ENCODE results near the gene YARS2.

The YARS2 gene

DNA sequence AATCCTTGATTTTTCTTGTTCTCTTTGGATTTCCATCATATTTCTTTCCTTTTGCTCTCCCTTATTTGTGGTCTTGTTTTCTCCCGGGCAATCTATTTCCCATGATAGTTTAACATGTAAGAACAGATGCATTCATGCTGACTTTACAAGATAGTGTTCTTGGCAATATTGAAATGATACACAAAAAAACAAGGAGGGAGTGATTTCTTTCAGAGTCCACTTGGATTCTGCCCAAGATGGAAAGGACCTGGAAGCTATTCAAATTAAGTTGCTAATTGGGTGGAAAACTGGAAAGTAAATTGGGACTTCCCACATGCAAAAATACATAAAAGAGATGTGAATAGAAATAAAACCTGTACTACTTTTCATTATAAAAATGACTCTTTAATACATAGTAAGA, 14.4 kb upstream of the YARS2 start:
- no peak for TF ChIP-seq ZFX (IDR thresholded peaks at IDR 0.05)
- H3K27ac ChIP-seq = no peak overlapping the region

DNA sequence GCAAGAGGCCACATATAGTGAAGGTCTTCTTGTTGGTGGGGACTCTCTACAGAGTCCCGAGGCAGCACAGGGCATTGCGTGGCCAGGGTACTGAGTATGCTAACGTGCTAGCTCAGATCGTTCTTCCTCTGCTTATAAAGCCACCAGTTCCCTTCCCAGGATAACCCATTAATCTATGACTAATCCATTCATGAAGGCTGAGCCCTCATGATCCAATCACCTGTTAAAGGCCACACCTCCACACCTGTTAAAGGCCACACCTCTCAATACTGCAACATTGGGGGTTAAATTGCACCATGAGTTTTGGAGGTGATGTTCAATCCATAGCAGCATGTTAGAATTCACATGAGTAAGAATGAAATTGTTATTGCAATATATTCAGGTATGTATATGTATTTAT, 12.8 kb upstream of the YARS2 start:
- TF ChIP-seq, protein P1, sequence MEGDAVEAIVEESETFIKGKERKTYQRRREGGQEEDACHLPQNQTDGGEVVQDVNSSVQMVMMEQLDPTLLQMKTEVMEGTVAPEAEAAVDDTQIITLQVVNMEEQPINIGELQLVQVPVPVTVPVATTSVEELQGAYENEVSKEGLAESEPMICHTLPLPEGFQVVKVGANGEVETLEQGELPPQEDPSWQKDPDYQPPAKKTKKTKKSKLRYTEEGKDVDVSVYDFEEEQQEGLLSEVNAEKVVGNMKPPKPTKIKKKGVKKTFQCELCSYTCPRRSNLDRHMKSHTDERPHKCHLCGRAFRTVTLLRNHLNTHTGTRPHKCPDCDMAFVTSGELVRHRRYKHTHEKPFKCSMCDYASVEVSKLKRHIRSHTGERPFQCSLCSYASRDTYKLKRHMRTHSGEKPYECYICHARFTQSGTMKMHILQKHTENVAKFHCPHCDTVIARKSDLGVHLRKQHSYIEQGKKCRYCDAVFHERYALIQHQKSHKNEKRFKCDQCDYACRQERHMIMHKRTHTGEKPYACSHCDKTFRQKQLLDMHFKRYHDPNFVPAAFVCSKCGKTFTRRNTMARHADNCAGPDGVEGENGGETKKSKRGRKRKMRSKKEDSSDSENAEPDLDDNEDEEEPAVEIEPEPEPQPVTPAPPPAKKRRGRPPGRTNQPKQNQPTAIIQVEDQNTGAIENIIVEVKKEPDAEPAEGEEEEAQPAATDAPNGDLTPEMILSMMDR (conservative IDR thresholded peaks at IDR 0.05) = no peak
- TF ChIP-seq ZFX (IDR thresholded peaks at IDR 0.05) = no peak
- no peak overlapping the region for H3K27ac ChIP-seq

DNA sequence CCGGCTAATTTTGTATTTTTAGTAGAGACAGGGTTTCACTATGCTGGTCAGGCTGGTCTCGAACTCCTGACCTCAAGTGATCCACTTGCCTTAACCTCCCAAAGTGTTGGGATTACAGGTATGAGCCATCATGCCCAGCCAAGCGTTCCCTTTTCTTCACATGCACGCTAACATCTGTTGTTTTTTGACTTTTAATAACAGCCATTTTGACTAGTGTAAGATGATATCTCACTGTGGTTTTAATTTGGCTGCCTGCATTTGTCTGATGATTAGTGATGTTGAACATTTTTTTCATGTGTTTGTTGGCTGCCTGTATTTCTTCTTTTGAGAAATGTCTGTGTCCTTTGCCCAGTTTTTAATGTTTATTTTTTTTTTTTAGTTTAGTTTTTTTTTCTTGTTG, 10.2 kb upstream of the YARS2 start:
- TF ChIP-seq, protein P1 (conservative IDR thresholded peaks at IDR 0.05) = no peak
- no peak for TF ChIP-seq ZFX (IDR thresholded peaks at IDR 0.05)
- no peak overlapping the region for H3K27ac ChIP-seq

DNA sequence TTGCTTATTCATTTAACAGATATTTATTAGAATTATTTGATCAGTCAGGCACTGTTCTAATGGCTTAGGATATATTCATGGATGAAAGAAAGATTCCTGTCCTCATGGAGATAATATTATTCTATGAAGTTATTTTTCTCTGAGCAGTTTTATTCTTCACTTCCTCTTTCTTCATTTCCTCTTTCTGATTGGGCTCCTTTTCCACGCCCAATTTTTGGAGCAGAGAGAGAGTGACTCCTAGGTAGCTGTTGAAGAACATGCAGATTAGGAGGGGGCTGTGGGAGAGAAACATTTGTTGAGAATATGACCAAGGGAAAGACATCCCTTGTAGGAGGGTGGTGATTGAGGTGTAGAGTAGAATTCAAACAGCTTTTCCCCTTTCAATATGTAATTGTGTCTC, 6.0 kb upstream of the YARS2 start:
- no peak overlapping the region for H3K27ac ChIP-seq
- no peak for TF ChIP-seq ZFX (IDR thresholded peaks at IDR 0.05)
- TF ChIP-seq, protein P1 (conservative IDR thresholded peaks at IDR 0.05) = no peak

DNA sequence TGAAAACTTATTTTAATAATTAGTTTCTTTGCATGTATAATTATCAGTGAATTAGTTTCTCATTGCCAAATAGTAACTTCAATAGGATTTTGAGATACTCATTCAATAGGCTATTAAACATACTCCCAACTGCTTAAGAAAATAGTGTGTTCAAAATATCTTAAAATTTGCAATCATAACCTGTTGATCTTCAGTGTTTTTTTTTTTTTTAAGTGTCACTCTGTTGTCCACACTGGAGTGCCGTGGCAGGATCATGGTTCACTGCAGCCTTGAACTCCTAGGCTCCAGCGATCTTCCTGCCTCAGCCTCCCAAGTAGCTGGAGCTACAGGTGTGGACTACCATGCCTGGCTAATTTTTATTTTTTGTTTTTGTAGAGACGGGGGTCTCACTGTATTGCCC, 1.5 kb upstream of the YARS2 start:
- TF ChIP-seq ZFX (IDR thresholded peaks at IDR 0.05) = no peak
- TF ChIP-seq, protein P1 (conservative IDR thresholded peaks at IDR 0.05) = no peak
- no peak overlapping the region for H3K27ac ChIP-seq

DNA sequence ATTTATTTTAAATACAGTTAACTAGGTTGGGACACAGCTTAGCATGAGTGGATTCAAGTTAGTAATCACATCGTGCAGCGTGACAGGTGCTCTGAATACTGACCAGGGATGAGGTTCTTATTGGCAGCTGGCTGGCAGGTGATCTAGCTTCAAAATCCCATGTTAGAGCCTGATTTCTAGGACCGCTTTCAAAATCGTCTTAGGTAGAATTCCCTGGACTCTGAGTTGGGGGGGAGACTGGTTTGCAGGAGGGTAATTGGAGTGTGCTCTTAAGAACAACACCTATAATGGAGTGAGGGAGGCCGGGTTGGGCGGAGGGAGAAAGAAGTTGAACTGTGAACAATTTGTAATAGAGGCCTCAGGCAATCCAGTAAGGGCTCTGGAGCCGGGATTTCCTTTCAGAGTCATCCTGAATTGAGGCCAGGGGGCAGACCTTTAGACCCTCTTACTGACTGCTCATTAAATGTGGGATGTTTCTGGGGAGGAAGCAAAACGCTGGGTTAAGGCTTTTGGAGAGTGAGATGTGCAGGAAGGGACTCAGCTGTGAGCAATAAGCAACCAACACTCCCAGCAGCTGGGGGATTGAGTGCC, 874 bp upstream of the YARS2 start:
- TF ChIP-seq, protein P1 (conservative IDR thresholded peaks at IDR 0.05) = peak; percentile 48
- TF ChIP-seq ZFX (IDR thresholded peaks at IDR 0.05) = no peak
- H3K27ac ChIP-seq = peak overlapping the region; percentile 97; the same call in 1 of the 2 replicates

DNA sequence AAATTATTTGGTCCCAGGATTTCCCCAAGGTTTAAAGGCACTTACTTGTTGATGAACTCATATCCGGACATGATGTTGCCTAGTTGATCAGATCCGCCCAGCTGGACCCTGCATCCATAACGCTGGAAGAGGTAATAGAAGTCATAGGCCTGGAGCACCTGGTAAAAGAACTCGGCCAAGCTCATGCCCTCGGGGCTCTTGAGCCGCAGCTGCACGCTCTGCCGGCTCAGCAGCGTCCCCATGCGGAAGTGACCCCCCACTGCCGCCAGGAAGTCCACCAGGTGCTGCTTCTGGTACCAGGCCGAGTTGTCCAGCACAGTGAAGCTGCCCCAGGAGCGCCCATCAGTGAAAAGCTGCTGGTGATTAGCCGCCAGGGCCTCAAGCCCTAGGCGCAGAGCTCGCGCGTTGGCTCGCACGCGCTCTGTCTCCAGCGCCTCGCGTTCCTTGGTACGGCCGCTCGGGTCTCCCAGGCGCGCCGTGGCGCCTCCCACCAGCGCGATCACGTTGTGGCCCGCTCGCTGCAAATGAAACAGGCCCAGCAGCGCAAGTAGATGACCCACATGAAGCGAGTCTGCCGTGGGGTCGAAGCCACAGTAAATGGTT, 545 bp downstream of the YARS2 start:
- peak overlapping the region; percentile 97 for H3K27ac ChIP-seq
- TF ChIP-seq, protein P1 (conservative IDR thresholded peaks at IDR 0.05) = peak; percentile 89
- TF ChIP-seq ZFX (IDR thresholded peaks at IDR 0.05) = peak; percentile 86

DNA sequence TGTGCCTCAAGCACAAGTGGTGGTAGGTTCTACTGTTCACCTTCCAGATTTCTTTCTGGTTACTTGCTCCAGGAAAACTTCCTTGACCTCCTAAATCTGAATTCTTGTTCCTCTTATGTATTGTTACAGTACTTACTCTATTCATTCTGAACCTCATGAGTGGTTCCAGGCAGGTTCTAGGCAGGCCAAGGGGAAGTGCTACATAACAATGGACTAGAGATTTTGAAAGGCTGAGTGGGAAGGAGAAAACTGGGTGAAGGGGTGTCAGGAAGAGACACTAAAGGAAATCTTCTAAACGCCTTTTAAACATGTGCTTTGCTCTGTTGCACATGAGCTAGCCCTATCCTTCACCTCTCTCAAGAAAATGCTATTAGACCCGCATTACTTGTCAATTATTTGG, 1.6 kb downstream of the YARS2 start:
- TF ChIP-seq, protein P1 (conservative IDR thresholded peaks at IDR 0.05) = no peak
- H3K27ac ChIP-seq = peak overlapping the region; percentile 97; the same call in 1 of the 2 replicates
